Skeletal muscle tissue (tissue), 4 donors: ENCODE results near the gene NHLRC1. TPM values are rescaled to one million over a fixed set of nuclear protein-coding genes. Genes with fewer than 3 reads are reported as not detected.

Experiments
- H3K27ac ChIP-seq: one replicate; pipeline ENCODE4 v1.7.0; 2013; ENCODE audit warnings: mild to moderate bottlenecking, low read depth, low read length, inconsistent platforms
- H3K27me3 ChIP-seq, 3 donors: one replicate each; pipeline ENCODE4 v1.7.0; 2013; ENCODE audit warnings: low read length in 3 of 3; ENCODE audit not compliant: control insufficient read depth in 3 of 3, insufficient read depth in 3 of 3
- H3K36me3 ChIP-seq, 3 donors: one replicate each; pipeline ENCODE4 v1.7.0; 2013; ENCODE audit warnings: low read length in 3 of 3; ENCODE audit not compliant: control insufficient read depth in 3 of 3, insufficient read depth in 3 of 3
- H3K4me1 ChIP-seq, 3 donors: one replicate each; pipeline ENCODE4 v1.7.0; 2013; ENCODE audit warnings: low read length in 3 of 3, mild to moderate bottlenecking in 3 of 3; ENCODE audit not compliant: control insufficient read depth in 3 of 3, insufficient read depth in 3 of 3
- H3K4me3 ChIP-seq, 3 donors: one replicate each; pipeline ENCODE4 v1.7.0; 2013; ENCODE audit warnings: low read length in 3 of 3
- H3K9ac ChIP-seq, 3 donors: one replicate each; pipeline ENCODE4 v1.7.0; 2013; ENCODE audit warnings: low read length in 3 of 3, mild to moderate bottlenecking in 3 of 3, moderate library complexity in 2 of 3, low read depth in 1 of 3
- H3K9me3 ChIP-seq, 3 donors: one replicate each; pipeline ENCODE4 v1.7.0; 2013; ENCODE audit warnings: low read length in 3 of 3; ENCODE audit not compliant: control insufficient read depth in 3 of 3
- total RNA-seq: library from RNA; depleted of rRNA; stranded (reverse); fragments of >200 nt; gene quantifications from one replicate; pipeline ENCODE4 v1.2.3, GENCODE V29; 2014
- donor health status: Osteomylitis.

The NHLRC1 gene
- total RNA-seq, 1 donor from 2014 or later: 3.1 TPM

GRCh38 chr6:18117136-18117535 is 5.3 kb downstream of the NHLRC1 start:
- Histone ChIP-seq H3K27ac (no peak overlapping the region), H3K4me1 (peaks cover 6 to 12% (median 8%) of the 10 kb centered on the region in 3 donors), H3K9ac (no peak overlapping the region), H3K36me3 (no peaks in the 10 kb centered on the region), H3K9me3 (no peaks in the 10 kb centered on the region), H3K4me3 (no peak overlapping the region), H3K27me3 (no peaks in the 10 kb centered on the region)

GRCh38 chr6:18115356-18115755 is 7.1 kb downstream of the NHLRC1 start:
- no peak overlapping the region for H3K9ac ChIP-seq
- H3K27me3 ChIP-seq: no peaks in the 10 kb centered on the region
- H3K36me3 ChIP-seq: no peaks in the 10 kb centered on the region
- H3K27ac ChIP-seq: no peak overlapping the region
- H3K4me3 ChIP-seq: no peak overlapping the region
- no peaks in the 10 kb centered on the region for H3K9me3 ChIP-seq
- H3K4me1 ChIP-seq: peaks cover 0 to 2% (median 0%) of the 10 kb centered on the region in 3 donors

- Histone ChIP-seq H3K27me3 (no peaks in the 10 kb centered on the region), H3K9ac (peak overlapping the region in 2 of 3 donors; percentile 8 to 54), H3K4me1 (peaks cover 0 to 8% (median 5%) of the 10 kb centered on the region in 3 donors), H3K27ac (peak overlapping the region; percentile 68), H3K9me3 (no peaks in the 10 kb centered on the region), H3K36me3 (no peaks in the 10 kb centered on the region), H3K4me3 (no peak overlapping the region)
Measured at GRCh38 chr6:18110162-18110561, 12.3 kb downstream of the NHLRC1 start.

- no peak overlapping the region for H3K4me3 ChIP-seq
- peaks cover 9 to 15% (median 13%) of the 10 kb centered on the region in 3 donors for H3K4me1 ChIP-seq
- no peaks in the 10 kb centered on the region for H3K36me3 ChIP-seq
Measured at GRCh38 chr6:18107061-18107460, 15.4 kb downstream of the NHLRC1 start.

GRCh38 chr6:18102783-18103509 is 19.5 kb downstream of the NHLRC1 start:
- H3K36me3 ChIP-seq: no peaks in the 10 kb centered on the region
- H3K27ac ChIP-seq: peak overlapping the region; percentile 82
- H3K9me3 ChIP-seq: no peaks in the 10 kb centered on the region
- peak overlapping the region; percentile 24 to 82 (median 75) for H3K9ac ChIP-seq
- H3K27me3 ChIP-seq: no peaks in the 10 kb centered on the region
- peak overlapping the region; percentile 13 to 57 (median 52) for H3K4me3 ChIP-seq
- peaks cover 10% of the 10 kb centered on the region in 3 donors for H3K4me1 ChIP-seq

More at GRCh38 chr6:18107061-18107460, 15.4 kb downstream of the NHLRC1 start:
- H3K9me3 ChIP-seq: no peaks in the 10 kb centered on the region
- H3K27ac ChIP-seq: no peak overlapping the region
- no peaks in the 10 kb centered on the region for H3K27me3 ChIP-seq
- H3K9ac ChIP-seq: no peak overlapping the region

GRCh38 chr6:18101873-18102272 is 20.6 kb downstream of the NHLRC1 start:
- Histone ChIP-seq H3K27ac (peak overlapping the region; percentile 82), H3K4me1 (peaks cover 10% of the 10 kb centered on the region in 3 donors)

GRCh38 chr6:18101271-18101670 is 21.2 kb downstream of the NHLRC1 start:
- no peak overlapping the region for H3K4me3 ChIP-seq
- H3K4me1 ChIP-seq: peaks cover 10% of the 10 kb centered on the region in 3 donors
- no peaks in the 10 kb centered on the region for H3K36me3 ChIP-seq
- H3K9ac ChIP-seq: no peak overlapping the region
- no peaks in the 10 kb centered on the region for H3K9me3 ChIP-seq
- H3K27me3 ChIP-seq: no peaks in the 10 kb centered on the region
- H3K27ac ChIP-seq: no peak overlapping the region

More at GRCh38 chr6:18101873-18102272, 20.6 kb downstream of the NHLRC1 start:
- H3K36me3 ChIP-seq: no peaks in the 10 kb centered on the region
- H3K9me3 ChIP-seq: no peaks in the 10 kb centered on the region
- H3K4me3 ChIP-seq: no peak overlapping the region
- no peaks in the 10 kb centered on the region for H3K27me3 ChIP-seq
- H3K9ac ChIP-seq: no peak overlapping the region

- Histone ChIP-seq H3K4me1 (peaks cover 10 to 14% (median 10%) of the 10 kb centered on the region in 3 donors), H3K9me3 (no peaks in the 10 kb centered on the region), H3K36me3 (no peaks in the 10 kb centered on the region), H3K27ac (no peak overlapping the region), H3K4me3 (no peak overlapping the region), H3K9ac (no peak overlapping the region), H3K27me3 (no peaks in the 10 kb centered on the region)
Measured at GRCh38 chr6:18100296-18100695, 22.2 kb downstream of the NHLRC1 start.

GRCh38 chr6:18099511-18099910 is 23.0 kb downstream of the NHLRC1 start:
- H3K4me3 ChIP-seq: no peak overlapping the region
- no peak overlapping the region for H3K9ac ChIP-seq
- H3K36me3 ChIP-seq: no peaks in the 10 kb centered on the region
- H3K4me1 ChIP-seq: peaks cover 8 to 14% (median 10%) of the 10 kb centered on the region in 3 donors
- no peaks in the 10 kb centered on the region for H3K9me3 ChIP-seq
- H3K27ac ChIP-seq: no peak overlapping the region
- no peaks in the 10 kb centered on the region for H3K27me3 ChIP-seq

GRCh38 chr6:18096423-18096822 is 26.1 kb downstream of the NHLRC1 start:
- H3K36me3 ChIP-seq: no peaks in the 10 kb centered on the region
- no peak overlapping the region for H3K4me3 ChIP-seq
- H3K9ac ChIP-seq: no peak overlapping the region

More at GRCh38 chr6:18096423-18096822, 26.1 kb downstream of the NHLRC1 start:
- Histone ChIP-seq H3K27me3 (no peaks in the 10 kb centered on the region), H3K9me3 (no peaks in the 10 kb centered on the region), H3K4me1 (peaks cover 0 to 5% (median 0%) of the 10 kb centered on the region in 3 donors), H3K27ac (no peak overlapping the region)
